Fibroblast of villous mesenchyme (primary cell): ENCODE measurements around the gene ERICH6. TPM values are rescaled to one million over a fixed set of nuclear protein-coding genes. Genes with fewer than 3 reads are reported as not detected.

Source experiments
- DNase-seq: peaks from one replicate; pipeline ENCODE4 v3.0.0-alpha.2; 2010; ENCODE audit warnings: low read depth
- H3K4me3 ChIP-seq: 2 replicates; pipeline ENCODE4 v1.5.1; 2011; ENCODE audit warnings: low read depth, mild to moderate bottlenecking, low read length
- CTCF ChIP-seq: IDR thresholded peaks from 2 replicates; pipeline ENCODE4 v1.5.1; 2012; ENCODE audit warnings: low read depth, mild to moderate bottlenecking, low read length; ENCODE audit not compliant: insufficient read depth
- total RNA-seq: library from RNA; depleted of rRNA; stranded (reverse); fragments of >200 nt; gene quantifications from 2 replicates; pipeline ENCODE4 v1.2.3, GENCODE V29; 2012

ERICH6 gene
- total RNA-seq, 1 donor: 0.43 TPM

GRCh38 chr3:150736903-150737832, 33.4 kb upstream of the ERICH6 start:
- peak; percentile 45 for DNase-seq
- TF ChIP-seq CTCF: no peak
- H3K4me3 ChIP-seq: no peak overlapping the region

GRCh38 chr3:150736316-150736719, 32.6 kb upstream of the ERICH6 start:
- no peak for DNase-seq
- H3K4me3 ChIP-seq: no peak overlapping the region
- TF ChIP-seq CTCF: no peak

GRCh38 chr3:150734795-150735119, 31.0 kb upstream of the ERICH6 start:
- no peak for DNase-seq
- no peak overlapping the region for H3K4me3 ChIP-seq

GRCh38 chr3:150733936-150734794, 30.4 kb upstream of the ERICH6 start:
- no peak for TF ChIP-seq CTCF
- H3K4me3 ChIP-seq: no peak overlapping the region
- no peak for DNase-seq

More at GRCh38 chr3:150734795-150735119, 31.0 kb upstream of the ERICH6 start:
- TF ChIP-seq CTCF: no peak

GRCh38 chr3:150733373-150733935, 29.7 kb upstream of the ERICH6 start:
- no peak for DNase-seq
- no peak for TF ChIP-seq CTCF
- no peak overlapping the region for H3K4me3 ChIP-seq

GRCh38 chr3:150729682-150730360, 26.1 kb upstream of the ERICH6 start:
- no peak overlapping the region for H3K4me3 ChIP-seq
- no peak for TF ChIP-seq CTCF
- no peak for DNase-seq
